Heart right ventricle (tissue), 16 donors: ENCODE data around the gene GDI2. TPM values are rescaled to one million over a fixed set of nuclear protein-coding genes. Genes with fewer than 3 reads are reported as not detected.
"Not testable (repeated sequence)": the region's sequence is repeated elsewhere in the genome, so short reads cannot be mapped to it uniquely, and the experiment has no call there.

Experiments used
- ATAC-seq, 8 donors: fragments of 200-7000 bp; cut with Tn5 transposase; one replicate each; pipeline ENCODE4 v1.9.1; 2020; ENCODE audit warnings: mild to moderate bottlenecking in 8 of 8, moderate library complexity in 8 of 8, moderate number of reproducible peaks in 1 of 8
- DNase-seq, 2 donors: peaks; one replicate each; pipeline ENCODE4 v3.0.0-alpha.2; 2020
- H3K27ac ChIP-seq, 10 donors: fragments of 200-600 bp; sonication (generic) in 2 of 10; one replicate each; pipeline versions ENCODE4 v1.5.0 to v1.8.0; 2020 to 2022; ENCODE audit warnings: mild to moderate bottlenecking in 3 of 10
- H3K27me3 ChIP-seq, 7 donors: fragments of 200-600 bp; one replicate each; pipeline ENCODE4 v1.8.0; 2021 to 2022; ENCODE audit warnings: mild to moderate bottlenecking in 2 of 7
- H3K36me3 ChIP-seq, 9 donors: fragments of 200-600 bp; sonication (generic) in 1 of 9; one replicate each; pipeline versions ENCODE4 v1.5.0 to v1.8.0; 2020 to 2022; ENCODE audit warnings: mild to moderate bottlenecking in 2 of 9
- H3K4me1 ChIP-seq, 9 donors: fragments of 200-600 bp; sonication (generic) in 1 of 9; one replicate each; pipeline versions ENCODE4 v1.5.0 to v1.8.0; 2020 to 2022; ENCODE audit warnings: mild to moderate bottlenecking in 4 of 9
- H3K4me3 ChIP-seq, 10 donors: fragments of 200-600 bp; sonication (generic) in 2 of 10; one replicate each; pipeline versions ENCODE4 v1.5.0 to v1.8.0; 2020 to 2022; ENCODE audit warnings: mild to moderate bottlenecking in 7 of 10, moderate library complexity in 2 of 10
- H3K9me3 ChIP-seq, 11 donors: fragments of 200-600 bp in 10 of 11; sonication (generic) in 2 of 11; one replicate each; pipeline versions ENCODE4 v1.5.0 to v1.8.0; 2013 to 2022; ENCODE audit warnings: mild to moderate bottlenecking in 2 of 11, control low read depth in 1 of 11, moderate library complexity in 1 of 11
- CTCF ChIP-seq, 9 donors: fragments of 200-600 bp; sonication (generic) in 2 of 9; IDR thresholded peaks; one replicate each; pipeline versions ENCODE4 v1.5.0 to v1.8.0; 2021 to 2022; ENCODE audit warnings: antibody characterized with exemption in 9 of 9, mild to moderate bottlenecking in 5 of 9, moderate library complexity in 1 of 9
- WGBS, 2 donors: extraction: QIAGEN DNeasy Blood & Tissue Kit; methylation state at CpG; one replicate each; pipeline ENCODE4 v1.1.7; 2013; ENCODE audit warnings: inconsistent platforms in 1 of 2; 5-methylcytosine and 5-hydroxymethylcytosine counted together
- intact Hi-C, 10 donors: fragments of 100-400 bp; cut with DNase I; formaldehyde crosslinking; loops; one replicate each; pipeline versions ENCODE4 v1.11.1 to v1.14.2; 2022
- polyA plus RNA-seq, 2 donors: library from polyadenylated mRNA; stranded (reverse); fragments of 200-250 nt; gene quantifications; one replicate each; pipeline ENCODE4 v1.2.3, GENCODE V29; 2013
- total RNA-seq, 10 donors: library from RNA; stranded (reverse); fragmentation: NEBNext Ultra II Directional in 3 of 10; extraction: Animal tissue kit (Norgen Biotek cat#: 25700) in 3 of 10; gene quantifications; one replicate each; pipeline versions ENCODE4 v1.2.1 to v1.2.4, GENCODE V29; 2021 to 2023
- donor health status: Arrhythmogenic right ventricular cardiomyopathy.
- donor health status: ischemic (EF 13 %, LVEDD 7.1; RV severe dilation, severe dysfunction).
- donor health status: healthy with polysubstance abuse.
- donor health status: DM: no; HTN: yes; CAD: no.
- donor health status: DM: no; HTN: no; CAD: no.
- donor health status: ischemic (EF 25% LVEDD 6.9; RV normal size, moderate dysfunction).
- donor health status: ischemic (EF 25% LVEDD 5.7; RV mildly dilated, moderate dysfunction).
- donor health status: healthy.
- donor health status: DM: yes; HTN: yes; CAD: no.
- donor health status: Ischemic cardiomyopathy.
- donor health status: ischemic (EF 35%, LVEDD 5.7; RV mildly dilated, moderate dysfunction).
- donor health status: nonischemic (EF 11% LVEDD 7.7; RV severe dilation, severe dysfunction).
- donor health status: DM: yes; HTN: yes; CAD: no.
- donor health status: PGD.
- donor health status: ischemic (EF 29% LVEDD 5.4; RV normal size, mild dysfunction).
- donor health status: nonischemic (EF 23%, LVEDD 6.1; RV moderate dilation, normal function).

The GDI2 gene
- total and polyA plus RNA-seq, 12 donors, result 21.8 to 145 (median 101) TPM

- no peaks in the 10 kb centered on the region for H3K27me3 ChIP-seq
- intact Hi-C loops, result loop anchor here in 1 of 10 donors (10.0 kb wide), 1 partner anchor 58 kb away; no protein-coding TSS in a partner anchor
- peaks cover 0 to 96% (median 51%) of the 10 kb centered on the region in 9 donors for H3K36me3 ChIP-seq
- no peak overlapping the region for H3K27ac ChIP-seq
- ATAC-seq (no peak), DNase-seq (no peak)
- WGBS, 2 donors, result 95% methylated on average over 1 of the region's 1 CpG
- no peak overlapping the region for H3K4me3 ChIP-seq
- no peak for TF ChIP-seq CTCF (IDR thresholded peaks at IDR 0.05)
- H3K9me3 ChIP-seq, result peaks cover 0 to 22% (median 0%) of the 10 kb centered on the region in 11 donors
- H3K4me1 ChIP-seq, result peaks cover 0 to 9% (median 0%) of the 10 kb centered on the region in 9 donors
Observed at GRCh38 chr10:5783300-5783699, 29.9 kb downstream of the GDI2 start.

GRCh38 chr10:5782174-5782573 lies 31.1 kb downstream of the GDI2 start:
- Histone ChIP-seq H3K4me3 (no peak overlapping the region), H3K36me3 (peaks cover 0 to 92% (median 47%) of the 10 kb centered on the region in 9 donors), H3K27ac (no peak overlapping the region), H3K4me1 (peaks cover 0 to 15% (median 3%) of the 10 kb centered on the region in 9 donors), H3K27me3 (no peaks in the 10 kb centered on the region), H3K9me3 (peaks cover 0 to 22% (median 0%) of the 10 kb centered on the region in 11 donors)
- DNase-seq (no peak), ATAC-seq (no peak)
- no peak for TF ChIP-seq CTCF (IDR thresholded peaks at IDR 0.05)
- 93 to 98% methylated on average over 1 of the region's 1 CpG for WGBS, 2 donors
- intact Hi-C loops, result loop anchor here in 1 of 10 donors (10.0 kb wide), 1 partner anchor 57 kb away; no protein-coding TSS in a partner anchor

- Histone ChIP-seq H3K27me3 (no peaks in the 10 kb centered on the region), H3K36me3 (peaks cover 0 to 86% (median 29%) of the 10 kb centered on the region in 9 donors), H3K4me1 (peaks cover 3 to 37% (median 27%) of the 10 kb centered on the region in 9 donors), H3K27ac (no peak overlapping the region), H3K4me3 (no peak overlapping the region), H3K9me3 (peaks cover 0 to 22% (median 0%) of the 10 kb centered on the region in 11 donors)
- DNase-seq (no peak), ATAC-seq (no peak)
- 87 to 93% methylated on average over 3 of the region's 3 CpGs for WGBS, 2 donors
- intact Hi-C loops, result loop anchor here in 1 of 10 donors (10.0 kb wide), 1 partner anchor 55 kb away; no protein-coding TSS in a partner anchor
- TF ChIP-seq CTCF (IDR thresholded peaks at IDR 0.05), result no peak
Observed at GRCh38 chr10:5779730-5780129, 33.5 kb downstream of the GDI2 start.

- peaks cover 0 to 86% (median 10%) of the 10 kb centered on the region in 9 donors for H3K36me3 ChIP-seq
- ATAC-seq, H3K9me3 ChIP-seq, H3K27ac ChIP-seq, H3K27me3 ChIP-seq, H3K4me3 ChIP-seq, intact Hi-C loops, DNase-seq: not testable (repeated sequence)
- WGBS, 2 donors, result 87 to 94% methylated on average over 3 of the region's 3 CpGs
- H3K4me1 ChIP-seq, result peaks cover 3 to 37% (median 27%) of the 10 kb centered on the region in 9 donors
Observed at GRCh38 chr10:5777758-5778157, 35.5 kb downstream of the GDI2 start.

- H3K27ac ChIP-seq, result peak overlapping the region in 8 of 10 donors; percentile 26 to 61 (median 48)
- no peak for DNase-seq
- H3K36me3 ChIP-seq, result peaks cover 0 to 86% (median 4%) of the 10 kb centered on the region in 9 donors
- TF ChIP-seq CTCF (IDR thresholded peaks at IDR 0.05), result no peak
- H3K27me3 ChIP-seq, result no peaks in the 10 kb centered on the region
- peak in 1 of 8 donors; percentile 29 for ATAC-seq
- intact Hi-C loops, result no loop called here
- peaks cover 0 to 4% (median 0%) of the 10 kb centered on the region in 11 donors for H3K9me3 ChIP-seq
- WGBS, 2 donors, result 50 to 51% methylated on average over 3 of the region's 3 CpGs
- peaks cover 3 to 33% (median 27%) of the 10 kb centered on the region in 9 donors for H3K4me1 ChIP-seq
- no peak overlapping the region for H3K4me3 ChIP-seq
Observed at GRCh38 chr10:5776881-5777197, 36.4 kb downstream of the GDI2 start.
